Skeletal muscle tissue (tissue), 4 donors: ENCODE data around the gene MTRF1. TPM values are rescaled to one million over a fixed set of nuclear protein-coding genes. Genes with fewer than 3 reads are reported as not detected.

ENCODE experiments used
- H3K27ac ChIP-seq: one replicate; pipeline ENCODE4 v1.7.0; 2013; ENCODE audit warnings: mild to moderate bottlenecking, low read depth, low read length, inconsistent platforms
- H3K27me3 ChIP-seq, 3 donors: one replicate each; pipeline ENCODE4 v1.7.0; 2013; ENCODE audit warnings: low read length in 3 of 3; ENCODE audit not compliant: control insufficient read depth in 3 of 3, insufficient read depth in 3 of 3
- H3K36me3 ChIP-seq, 3 donors: one replicate each; pipeline ENCODE4 v1.7.0; 2013; ENCODE audit warnings: low read length in 3 of 3; ENCODE audit not compliant: control insufficient read depth in 3 of 3, insufficient read depth in 3 of 3
- H3K4me1 ChIP-seq, 3 donors: one replicate each; pipeline ENCODE4 v1.7.0; 2013; ENCODE audit warnings: low read length in 3 of 3, mild to moderate bottlenecking in 3 of 3; ENCODE audit not compliant: control insufficient read depth in 3 of 3, insufficient read depth in 3 of 3
- H3K4me3 ChIP-seq, 3 donors: one replicate each; pipeline ENCODE4 v1.7.0; 2013; ENCODE audit warnings: low read length in 3 of 3
- H3K9ac ChIP-seq, 3 donors: one replicate each; pipeline ENCODE4 v1.7.0; 2013; ENCODE audit warnings: low read length in 3 of 3, mild to moderate bottlenecking in 3 of 3, moderate library complexity in 2 of 3, low read depth in 1 of 3
- H3K9me3 ChIP-seq, 3 donors: one replicate each; pipeline ENCODE4 v1.7.0; 2013; ENCODE audit warnings: low read length in 3 of 3; ENCODE audit not compliant: control insufficient read depth in 3 of 3
- total RNA-seq: library from RNA; depleted of rRNA; stranded (reverse); fragments of >200 nt; gene quantifications from one replicate; pipeline ENCODE4 v1.2.3, GENCODE V29; 2014
- donor health status: Osteomylitis.

The MTRF1 gene
- total RNA-seq, 1 donor from 2014 or later = 16.7 TPM

GRCh38 chr13:41302743-41303142 is 39.4 kb upstream of the MTRF1 start:
- Histone ChIP-seq H3K9me3 (no peaks in the 10 kb centered on the region), H3K4me3 (no peak overlapping the region), H3K27me3 (no peaks in the 10 kb centered on the region), H3K4me1 (no peaks in the 10 kb centered on the region), H3K27ac (no peak overlapping the region), H3K9ac (no peak overlapping the region), H3K36me3 (no peaks in the 10 kb centered on the region)

- Histone ChIP-seq H3K36me3 (no peaks in the 10 kb centered on the region), H3K9ac (no peak overlapping the region), H3K9me3 (no peaks in the 10 kb centered on the region), H3K4me1 (no peaks in the 10 kb centered on the region), H3K27me3 (no peaks in the 10 kb centered on the region), H3K27ac (no peak overlapping the region), H3K4me3 (no peak overlapping the region)
Observed at GRCh38 chr13:41299316-41300094, 36.1 kb upstream of the MTRF1 start.

DNA sequence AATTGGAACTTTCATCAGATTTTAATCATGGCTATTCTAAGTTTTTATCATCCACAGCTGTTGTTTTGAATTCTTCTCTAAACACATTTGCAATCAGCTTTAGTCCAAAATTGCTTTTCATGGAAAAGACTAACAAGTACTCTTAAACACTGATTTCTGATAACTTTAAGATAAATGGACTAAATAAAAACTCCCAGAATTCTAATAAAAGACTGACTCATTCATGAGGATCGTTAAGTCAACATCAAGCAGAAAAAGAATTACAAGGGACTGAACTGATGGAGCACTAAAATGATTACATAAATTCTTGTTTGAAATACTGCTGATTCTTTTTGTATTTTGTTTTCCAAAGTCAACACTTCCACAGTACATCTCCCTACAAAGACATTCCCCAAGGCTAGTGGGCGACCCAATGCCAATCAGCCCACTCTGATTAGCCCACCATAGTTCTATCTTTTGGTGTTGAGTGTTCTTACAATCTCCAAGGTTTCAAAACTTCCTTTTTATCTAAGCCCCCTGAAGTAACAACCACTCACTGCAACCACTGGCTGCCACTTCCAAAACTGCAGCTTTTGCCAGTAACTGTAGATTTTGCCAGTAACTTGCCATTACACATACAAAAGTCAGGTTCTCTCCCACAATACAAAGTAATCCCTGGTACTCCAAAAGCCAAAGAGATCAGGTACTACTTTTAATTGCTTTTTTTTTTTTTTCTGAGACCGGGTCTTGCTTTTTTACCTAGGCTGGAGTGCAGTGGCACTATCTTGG is 33.7 kb upstream of the MTRF1 start:
- Histone ChIP-seq H3K27ac (no peak overlapping the region), H3K9ac (peak overlapping the region in 1 of 3 donors; percentile 43)

GRCh38 chr13:41295973-41296372 is 32.6 kb upstream of the MTRF1 start:
- Histone ChIP-seq H3K27ac (no peak overlapping the region), H3K4me1 (no peaks in the 10 kb centered on the region), H3K9me3 (no peaks in the 10 kb centered on the region), H3K27me3 (no peaks in the 10 kb centered on the region), H3K4me3 (no peak overlapping the region), H3K9ac (no peak overlapping the region), H3K36me3 (no peaks in the 10 kb centered on the region)

More for the DNA sequence above, 33.7 kb upstream of the MTRF1 start:
- H3K4me1 ChIP-seq = no peaks in the 10 kb centered on the region
- H3K36me3 ChIP-seq = no peaks in the 10 kb centered on the region
- no peaks in the 10 kb centered on the region for H3K27me3 ChIP-seq
- no peaks in the 10 kb centered on the region for H3K9me3 ChIP-seq
- no peak overlapping the region for H3K4me3 ChIP-seq

DNA sequence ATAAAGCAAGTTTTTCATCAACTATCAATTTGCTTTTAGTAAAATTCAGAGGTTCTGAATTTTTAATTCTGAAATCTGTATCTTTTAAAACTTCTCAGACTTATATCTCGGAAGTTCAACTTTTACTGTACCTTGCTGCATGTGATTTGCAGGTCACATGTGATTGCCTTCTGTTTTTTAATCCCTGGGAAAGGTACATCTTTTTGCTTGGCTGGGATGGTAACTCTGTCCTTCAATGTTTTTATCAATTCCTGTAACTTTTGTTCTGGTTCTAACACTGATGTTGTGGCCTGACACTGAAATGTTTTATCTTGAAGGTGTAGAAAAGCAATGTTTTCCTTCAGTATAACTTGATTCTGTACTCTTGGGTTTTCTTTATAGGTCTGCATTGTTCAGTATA is 31.5 kb upstream of the MTRF1 start:
- Histone ChIP-seq H3K36me3 (no peaks in the 10 kb centered on the region), H3K9ac (no peak overlapping the region), H3K27ac (no peak overlapping the region), H3K4me1 (no peaks in the 10 kb centered on the region), H3K27me3 (no peaks in the 10 kb centered on the region), H3K9me3 (no peaks in the 10 kb centered on the region), H3K4me3 (no peak overlapping the region)

DNA sequence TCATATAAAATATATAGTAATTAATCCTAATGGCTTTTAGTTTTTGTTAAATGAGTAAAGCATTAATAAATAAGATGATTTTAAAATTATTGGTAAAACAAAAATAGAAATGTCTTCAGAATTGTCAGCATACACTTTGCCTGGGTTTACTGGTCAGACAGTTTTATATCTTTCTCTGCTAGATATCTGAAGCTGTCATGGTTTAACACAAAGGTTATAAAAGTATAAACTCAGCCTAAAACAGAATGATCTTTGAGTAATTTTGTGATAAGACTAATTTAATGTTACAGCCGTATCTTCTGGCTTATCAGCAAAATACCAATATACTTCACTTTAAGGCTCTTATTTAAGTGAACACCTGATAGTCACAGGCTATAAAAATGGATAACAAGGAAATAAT is 29.9 kb upstream of the MTRF1 start:
- Histone ChIP-seq H3K9ac (no peak overlapping the region), H3K36me3 (no peaks in the 10 kb centered on the region), H3K27ac (no peak overlapping the region), H3K9me3 (no peaks in the 10 kb centered on the region), H3K4me3 (no peak overlapping the region), H3K27me3 (no peaks in the 10 kb centered on the region), H3K4me1 (no peaks in the 10 kb centered on the region)

GRCh38 chr13:41291246-41291645 is 27.9 kb upstream of the MTRF1 start:
- no peak overlapping the region for H3K4me3 ChIP-seq
- no peak overlapping the region for H3K27ac ChIP-seq
- H3K9ac ChIP-seq = no peak overlapping the region
- no peaks in the 10 kb centered on the region for H3K27me3 ChIP-seq
- H3K36me3 ChIP-seq = no peaks in the 10 kb centered on the region
- no peaks in the 10 kb centered on the region for H3K9me3 ChIP-seq
- H3K4me1 ChIP-seq = no peaks in the 10 kb centered on the region

- H3K4me1 ChIP-seq = no peaks in the 10 kb centered on the region
- H3K4me3 ChIP-seq = no peak overlapping the region
- no peaks in the 10 kb centered on the region for H3K27me3 ChIP-seq
- H3K36me3 ChIP-seq = no peaks in the 10 kb centered on the region
- H3K9ac ChIP-seq = no peak overlapping the region
- no peaks in the 10 kb centered on the region for H3K9me3 ChIP-seq
- no peak overlapping the region for H3K27ac ChIP-seq
Observed at GRCh38 chr13:41289463-41289881, 26.1 kb upstream of the MTRF1 start.

GRCh38 chr13:41286370-41286769 is 23.0 kb upstream of the MTRF1 start:
- H3K36me3 ChIP-seq = peaks cover 0 to under 1% (median 0%) of the 10 kb centered on the region in 3 donors
- H3K4me3 ChIP-seq = no peak overlapping the region
- H3K9me3 ChIP-seq = no peaks in the 10 kb centered on the region
- H3K4me1 ChIP-seq = no peaks in the 10 kb centered on the region
- no peaks in the 10 kb centered on the region for H3K27me3 ChIP-seq
- H3K9ac ChIP-seq = no peak overlapping the region
- no peak overlapping the region for H3K27ac ChIP-seq
